Liver (tissue), 9 donors: ENCODE data around the gene MT1E. TPM values are rescaled to one million over a fixed set of nuclear protein-coding genes. Genes with fewer than 3 reads are reported as not detected.

Source experiments
- DNase-seq: peaks from one replicate; pipeline ENCODE4 v3.0.0-alpha.2; 2017; ENCODE audit warnings: low spot score
- H3K27ac ChIP-seq, 2 donors: one replicate each; pipeline ENCODE4 v1.7.0; 2013; ENCODE audit warnings: inconsistent platforms in 2 of 2, low read length in 2 of 2, control low read depth in 1 of 2, low read depth in 1 of 2, mild to moderate bottlenecking in 1 of 2
- H3K27me3 ChIP-seq, 4 donors: one replicate each; pipeline versions ENCODE4 v1.6.1 to v1.7.0; 2013; ENCODE audit warnings: low read length in 3 of 4, inconsistent platforms in 1 of 4, mild to moderate bottlenecking in 1 of 4, moderate library complexity in 1 of 4; ENCODE audit not compliant: control insufficient read depth in 4 of 4, insufficient read depth in 4 of 4
- H3K36me3 ChIP-seq, 4 donors: one replicate each; pipeline versions ENCODE4 v1.6.1 to v1.7.0; 2013; ENCODE audit warnings: low read length in 3 of 4, mild to moderate bottlenecking in 3 of 4, low read depth in 1 of 4, moderate library complexity in 1 of 4; ENCODE audit not compliant: control insufficient read depth in 4 of 4, insufficient read depth in 3 of 4
- H3K4me1 ChIP-seq, 4 donors: one replicate each; pipeline versions ENCODE4 v1.6.1 to v1.7.0; 2013; ENCODE audit warnings: low read length in 3 of 4, mild to moderate bottlenecking in 3 of 4, moderate library complexity in 1 of 4; ENCODE audit not compliant: control insufficient read depth in 4 of 4, insufficient read depth in 4 of 4
- H3K4me3 ChIP-seq, 3 donors: one replicate each; pipeline versions ENCODE4 v1.6.1 to v1.7.0; 2013; ENCODE audit warnings: low read length in 3 of 3, control low read depth in 1 of 3, low read depth in 1 of 3, mild to moderate bottlenecking in 1 of 3
- H3K9ac ChIP-seq, 2 donors: one replicate each; pipeline ENCODE4 v1.7.0; 2013; ENCODE audit warnings: low read length in 2 of 2, mild to moderate bottlenecking in 2 of 2, moderate library complexity in 2 of 2, control low read depth in 1 of 2, low read depth in 1 of 2
- H3K9me3 ChIP-seq, 4 donors: one replicate each; pipeline versions ENCODE4 v1.6.1 to v1.7.0; 2013; ENCODE audit warnings: low read length in 3 of 4; ENCODE audit not compliant: control insufficient read depth in 4 of 4
- EGR1 ChIP-seq, 2 donors: IDR thresholded peaks; 2 replicates each; pipeline ENCODE4 v1.6.1; 2016 to 2018; ENCODE audit warnings: antibody characterized with exemption in 2 of 2, low read depth in 2 of 2
- FOXA1 ChIP-seq: IDR thresholded peaks from 2 replicates; pipeline ENCODE4 v1.6.1; 2016; ENCODE audit warnings: antibody characterized with exemption
- FOXA2 ChIP-seq: IDR thresholded peaks from 2 replicates; pipeline ENCODE4 v1.6.1; 2016; ENCODE audit warnings: antibody characterized with exemption
- HNF4G ChIP-seq: IDR thresholded peaks from 2 replicates; pipeline ENCODE4 v1.6.1; 2016; ENCODE audit warnings: antibody characterized with exemption
- JUND ChIP-seq, 2 donors: IDR thresholded peaks; 2 replicates each; pipeline ENCODE4 v1.6.1; 2016; ENCODE audit warnings: antibody characterized with exemption in 2 of 2
- NR2F2 ChIP-seq: IDR thresholded peaks from 2 replicates; pipeline ENCODE4 v1.6.1; 2016; ENCODE audit warnings: antibody characterized with exemption
- RAD21 ChIP-seq, 2 donors: IDR thresholded peaks; 2 replicates each; pipeline ENCODE4 v1.6.1; 2016; ENCODE audit warnings: antibody characterized with exemption in 2 of 2, mild to moderate bottlenecking in 2 of 2
- RXRA ChIP-seq, 2 donors: IDR thresholded peaks; 2 replicates each; pipeline ENCODE4 v1.6.1; 2017 to 2018; ENCODE audit warnings: antibody characterized with exemption in 2 of 2, mild to moderate bottlenecking in 1 of 2
- YY1 ChIP-seq: IDR thresholded peaks from 2 replicates; pipeline ENCODE4 v1.6.1; 2016; ENCODE audit warnings: antibody characterized with exemption, mild to moderate bottlenecking
- WGBS: extraction: QIAGEN DNeasy Blood & Tissue Kit; methylation state at CpG from one replicate; pipeline ENCODE4 v1.1.7; 2013; 5-methylcytosine and 5-hydroxymethylcytosine counted together
- polyA plus RNA-seq, 2 donors: library from polyadenylated mRNA; stranded (reverse) in 1 of 2; unstranded in 1 of 2; fragments of 200-250 nt in 1 of 2; fragments of >200 nt in 1 of 2; fragmentation: Nextera tagmentation in 1 of 2; extraction: Ambion mirVana in 1 of 2; gene quantifications; one replicate each; pipeline versions ENCODE4 v1.2.1 to v1.2.3, GENCODE V29; 2013 to 2015
- total RNA-seq, 2 donors: library from RNA; depleted of rRNA; stranded (reverse); fragments of >200 nt; gene quantifications; one replicate each; pipeline ENCODE4 v1.2.3, GENCODE V29; 2014
- TF ChIP-seq, protein P1 (sequence below): fragments of 150-350 bp; IDR thresholded peaks from 2 replicates; pipeline ENCODE4 v1.5.1; 2017; ENCODE audit warnings: improper control_type of control experiment, low read depth, low read length; ENCODE audit not compliant: missing input control
- TF ChIP-seq, protein P2 (sequence below): IDR thresholded peaks from 2 replicates; pipeline ENCODE4 v1.6.1; 2016; ENCODE audit warnings: antibody characterized with exemption, mild to moderate bottlenecking
- TF ChIP-seq, protein P3 (sequence below): IDR thresholded peaks from 2 replicates; pipeline ENCODE4 v1.6.1; 2016; ENCODE audit warnings: antibody characterized with exemption
- donor health status: healthy.
- donor health status: healthy.
- donor health status: healthy.
- donor health status: healthy.
- donor health status: healthy.

Gene MT1E
- total and polyA plus RNA-seq, 4 donors = 206 to 1,831 (median 808) TPM

DNA sequence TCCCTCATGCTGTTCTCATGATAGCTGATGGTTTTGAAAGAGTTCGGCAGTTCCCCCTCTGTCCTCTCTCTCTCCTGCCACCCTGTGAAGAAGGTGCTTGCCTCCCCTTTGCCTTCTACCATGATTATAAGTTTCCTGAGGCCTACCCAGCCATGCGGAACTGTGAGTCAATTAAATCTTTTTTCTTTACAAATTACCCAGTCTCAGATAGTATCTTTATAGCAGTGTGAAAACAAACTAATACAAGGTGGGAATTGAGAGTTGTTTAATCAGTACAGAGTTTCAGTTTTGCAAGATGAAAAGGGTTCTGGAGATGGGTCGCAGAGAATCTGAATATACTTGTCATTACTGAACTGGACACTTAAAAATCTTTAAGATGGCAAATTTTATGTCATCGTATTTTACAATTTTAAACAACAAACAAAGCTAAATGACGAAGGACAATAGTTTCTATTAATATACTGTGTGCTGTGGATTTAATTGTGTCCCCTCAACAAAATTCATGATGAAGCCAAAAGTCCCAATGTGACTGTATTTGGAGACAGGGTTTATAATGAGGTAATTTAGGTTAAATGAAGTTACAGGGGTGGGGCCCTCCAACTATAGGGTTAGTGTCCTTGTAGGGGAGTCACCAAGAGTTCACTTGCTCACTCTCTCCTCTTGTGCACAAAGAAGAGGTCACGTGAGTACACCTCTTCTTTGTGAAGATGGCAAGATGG, 31.8 kb upstream of the MT1E start:
- H3K27me3 ChIP-seq = peaks cover 0 to 5% (median 0%) of the 10 kb centered on the region in 4 donors
- H3K4me3 ChIP-seq = no peak overlapping the region
- no peak for DNase-seq
- no peak overlapping the region for H3K27ac ChIP-seq
- H3K36me3 ChIP-seq = no peaks in the 10 kb centered on the region
- no peaks in the 10 kb centered on the region for H3K9me3 ChIP-seq
- TF ChIP-seq YY1 = no peak
- TF ChIP-seq EGR1 (IDR thresholded peaks at IDR 0.05; ENCODE audit: low read depth in 2 of 2) = no peak
- TF ChIP-seq, protein P1, sequence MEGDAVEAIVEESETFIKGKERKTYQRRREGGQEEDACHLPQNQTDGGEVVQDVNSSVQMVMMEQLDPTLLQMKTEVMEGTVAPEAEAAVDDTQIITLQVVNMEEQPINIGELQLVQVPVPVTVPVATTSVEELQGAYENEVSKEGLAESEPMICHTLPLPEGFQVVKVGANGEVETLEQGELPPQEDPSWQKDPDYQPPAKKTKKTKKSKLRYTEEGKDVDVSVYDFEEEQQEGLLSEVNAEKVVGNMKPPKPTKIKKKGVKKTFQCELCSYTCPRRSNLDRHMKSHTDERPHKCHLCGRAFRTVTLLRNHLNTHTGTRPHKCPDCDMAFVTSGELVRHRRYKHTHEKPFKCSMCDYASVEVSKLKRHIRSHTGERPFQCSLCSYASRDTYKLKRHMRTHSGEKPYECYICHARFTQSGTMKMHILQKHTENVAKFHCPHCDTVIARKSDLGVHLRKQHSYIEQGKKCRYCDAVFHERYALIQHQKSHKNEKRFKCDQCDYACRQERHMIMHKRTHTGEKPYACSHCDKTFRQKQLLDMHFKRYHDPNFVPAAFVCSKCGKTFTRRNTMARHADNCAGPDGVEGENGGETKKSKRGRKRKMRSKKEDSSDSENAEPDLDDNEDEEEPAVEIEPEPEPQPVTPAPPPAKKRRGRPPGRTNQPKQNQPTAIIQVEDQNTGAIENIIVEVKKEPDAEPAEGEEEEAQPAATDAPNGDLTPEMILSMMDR = no peak
- no peak for TF ChIP-seq RAD21 (IDR thresholded peaks at IDR 0.05)
- TF ChIP-seq JUND (IDR thresholded peaks at IDR 0.05) = no peak
- WGBS = 96% methylated on average over 6 of the region's 6 CpGs
- peaks cover 3 to 11% (median 6%) of the 10 kb centered on the region in 4 donors for H3K4me1 ChIP-seq
- no peak overlapping the region for H3K9ac ChIP-seq

DNA sequence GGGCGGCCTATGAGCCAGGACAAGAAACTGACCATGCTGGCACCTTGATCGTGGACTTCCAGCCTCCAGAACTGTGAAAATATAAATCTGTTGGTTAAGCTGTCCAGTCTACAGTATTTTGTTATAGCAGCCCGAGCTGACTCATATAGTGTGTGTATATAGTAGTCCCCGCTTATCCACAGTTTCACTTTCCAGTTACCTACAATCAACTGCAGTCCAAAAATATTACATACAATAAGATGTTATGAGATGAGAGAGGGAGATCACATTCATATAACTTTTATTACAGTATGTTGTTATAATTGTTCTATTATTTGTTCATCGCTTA, 31.3 kb upstream of the MT1E start:
- Histone ChIP-seq H3K9me3 (no peaks in the 10 kb centered on the region), H3K36me3 (no peaks in the 10 kb centered on the region), H3K4me1 (peaks cover 0 to 6% (median 4%) of the 10 kb centered on the region in 4 donors), H3K27ac (no peak overlapping the region), H3K4me3 (no peak overlapping the region), H3K27me3 (peaks cover 0 to 5% (median 0%) of the 10 kb centered on the region in 4 donors), H3K9ac (no peak overlapping the region)
- WGBS = 86% methylated on average over 5 of the region's 5 CpGs
- TF ChIP-seq, protein P1 = no peak
- TF ChIP-seq HNF4G (no peak), EGR1 (IDR thresholded peaks at IDR 0.05; ENCODE audit: low read depth in 2 of 2) (no peak), FOXA2 (no peak)
- DNase-seq = no peak

DNA sequence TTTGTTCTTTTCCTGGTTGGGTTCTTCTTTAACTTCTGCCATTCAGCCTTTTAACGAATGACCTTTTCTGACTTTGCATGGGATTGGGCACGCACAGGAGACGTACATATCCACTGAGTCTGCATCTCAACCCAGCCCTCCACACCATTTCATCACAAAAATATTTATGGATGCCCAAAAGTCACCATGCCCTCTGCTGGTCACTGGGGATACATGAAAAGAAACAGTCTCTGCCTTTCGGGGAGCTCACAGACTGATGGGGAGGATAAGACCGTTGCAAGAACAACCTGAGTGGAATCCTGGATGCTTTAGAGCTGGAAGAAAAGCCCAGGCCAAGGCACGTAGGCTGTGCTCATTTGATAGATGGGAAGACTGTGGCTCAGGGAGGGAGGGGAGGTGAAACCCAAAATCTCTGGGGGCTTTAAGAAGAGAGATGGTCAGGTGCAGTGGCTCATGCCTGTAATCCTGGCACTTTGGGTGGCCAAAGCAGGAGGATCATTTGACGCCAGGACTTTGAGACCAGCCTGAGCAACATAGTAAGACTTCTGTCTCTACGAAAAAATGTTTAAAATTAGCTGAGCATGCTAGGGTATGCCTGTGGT, 25.1 kb upstream of the MT1E start:
- DNase-seq = no peak
- H3K4me3 ChIP-seq = no peak overlapping the region

More for the DNA sequence above, 25.1 kb upstream of the MT1E start:
- Histone ChIP-seq H3K9me3 (no peaks in the 10 kb centered on the region), H3K36me3 (no peaks in the 10 kb centered on the region), H3K4me1 (peaks cover 0 to 5% (median 1%) of the 10 kb centered on the region in 4 donors), H3K27ac (no peak overlapping the region), H3K27me3 (no peaks in the 10 kb centered on the region), H3K9ac (no peak overlapping the region)
- WGBS = 25% methylated on average over 8 of the region's 8 CpGs
- TF ChIP-seq FOXA1 (no peak), NR2F2 (no peak), RAD21 (IDR thresholded peaks at IDR 0.05) (peak; percentile 81 to 89), RXRA (IDR thresholded peaks at IDR 0.05) (no peak), YY1 (no peak)
- TF ChIP-seq, protein P2, sequence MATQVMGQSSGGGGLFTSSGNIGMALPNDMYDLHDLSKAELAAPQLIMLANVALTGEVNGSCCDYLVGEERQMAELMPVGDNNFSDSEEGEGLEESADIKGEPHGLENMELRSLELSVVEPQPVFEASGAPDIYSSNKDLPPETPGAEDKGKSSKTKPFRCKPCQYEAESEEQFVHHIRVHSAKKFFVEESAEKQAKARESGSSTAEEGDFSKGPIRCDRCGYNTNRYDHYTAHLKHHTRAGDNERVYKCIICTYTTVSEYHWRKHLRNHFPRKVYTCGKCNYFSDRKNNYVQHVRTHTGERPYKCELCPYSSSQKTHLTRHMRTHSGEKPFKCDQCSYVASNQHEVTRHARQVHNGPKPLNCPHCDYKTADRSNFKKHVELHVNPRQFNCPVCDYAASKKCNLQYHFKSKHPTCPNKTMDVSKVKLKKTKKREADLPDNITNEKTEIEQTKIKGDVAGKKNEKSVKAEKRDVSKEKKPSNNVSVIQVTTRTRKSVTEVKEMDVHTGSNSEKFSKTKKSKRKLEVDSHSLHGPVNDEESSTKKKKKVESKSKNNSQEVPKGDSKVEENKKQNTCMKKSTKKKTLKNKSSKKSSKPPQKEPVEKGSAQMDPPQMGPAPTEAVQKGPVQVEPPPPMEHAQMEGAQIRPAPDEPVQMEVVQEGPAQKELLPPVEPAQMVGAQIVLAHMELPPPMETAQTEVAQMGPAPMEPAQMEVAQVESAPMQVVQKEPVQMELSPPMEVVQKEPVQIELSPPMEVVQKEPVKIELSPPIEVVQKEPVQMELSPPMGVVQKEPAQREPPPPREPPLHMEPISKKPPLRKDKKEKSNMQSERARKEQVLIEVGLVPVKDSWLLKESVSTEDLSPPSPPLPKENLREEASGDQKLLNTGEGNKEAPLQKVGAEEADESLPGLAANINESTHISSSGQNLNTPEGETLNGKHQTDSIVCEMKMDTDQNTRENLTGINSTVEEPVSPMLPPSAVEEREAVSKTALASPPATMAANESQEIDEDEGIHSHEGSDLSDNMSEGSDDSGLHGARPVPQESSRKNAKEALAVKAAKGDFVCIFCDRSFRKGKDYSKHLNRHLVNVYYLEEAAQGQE = no peak
- TF ChIP-seq, protein P3, sequence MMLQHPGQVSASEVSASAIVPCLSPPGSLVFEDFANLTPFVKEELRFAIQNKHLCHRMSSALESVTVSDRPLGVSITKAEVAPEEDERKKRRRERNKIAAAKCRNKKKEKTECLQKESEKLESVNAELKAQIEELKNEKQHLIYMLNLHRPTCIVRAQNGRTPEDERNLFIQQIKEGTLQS = no peak
- TF ChIP-seq, protein P1 = peak; percentile 76
